ENCODE data around the gene CDC42EP4.

DNA sequence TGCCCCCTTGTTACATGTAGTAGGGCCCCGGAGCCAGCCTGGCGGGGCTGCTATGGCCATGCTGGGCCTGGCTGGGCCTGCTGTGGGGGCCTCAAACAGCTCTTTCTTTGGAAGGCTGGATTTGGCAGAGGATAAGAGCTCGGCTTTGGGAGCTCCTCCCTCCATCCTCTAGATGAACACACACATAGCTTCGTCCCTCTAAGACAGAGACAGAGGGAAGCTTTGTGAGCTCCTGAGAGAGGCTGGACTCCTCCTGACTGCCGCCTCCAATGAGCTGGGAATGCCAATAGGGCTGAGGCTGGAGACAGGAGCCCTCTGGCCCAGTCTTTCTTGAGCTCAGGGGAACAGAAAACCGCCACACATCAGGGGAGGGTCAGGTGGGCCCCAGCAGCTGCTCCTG, 37.3 kb upstream of the CDC42EP4 start:
- TF ChIP-seq, protein P1, sequence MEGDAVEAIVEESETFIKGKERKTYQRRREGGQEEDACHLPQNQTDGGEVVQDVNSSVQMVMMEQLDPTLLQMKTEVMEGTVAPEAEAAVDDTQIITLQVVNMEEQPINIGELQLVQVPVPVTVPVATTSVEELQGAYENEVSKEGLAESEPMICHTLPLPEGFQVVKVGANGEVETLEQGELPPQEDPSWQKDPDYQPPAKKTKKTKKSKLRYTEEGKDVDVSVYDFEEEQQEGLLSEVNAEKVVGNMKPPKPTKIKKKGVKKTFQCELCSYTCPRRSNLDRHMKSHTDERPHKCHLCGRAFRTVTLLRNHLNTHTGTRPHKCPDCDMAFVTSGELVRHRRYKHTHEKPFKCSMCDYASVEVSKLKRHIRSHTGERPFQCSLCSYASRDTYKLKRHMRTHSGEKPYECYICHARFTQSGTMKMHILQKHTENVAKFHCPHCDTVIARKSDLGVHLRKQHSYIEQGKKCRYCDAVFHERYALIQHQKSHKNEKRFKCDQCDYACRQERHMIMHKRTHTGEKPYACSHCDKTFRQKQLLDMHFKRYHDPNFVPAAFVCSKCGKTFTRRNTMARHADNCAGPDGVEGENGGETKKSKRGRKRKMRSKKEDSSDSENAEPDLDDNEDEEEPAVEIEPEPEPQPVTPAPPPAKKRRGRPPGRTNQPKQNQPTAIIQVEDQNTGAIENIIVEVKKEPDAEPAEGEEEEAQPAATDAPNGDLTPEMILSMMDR (IDR thresholded peaks at IDR 0.05; ENCODE audit: low read depth, low read length), result no peak
- TF ChIP-seq EZH2phosphoT487 (IDR thresholded peaks at IDR 0.05; ENCODE audit: low read depth), result no peak
